NT2/D1 (cell line): ENCODE data around the gene TPI1.

ENCODE experiments used
- DNase-seq: peaks from one replicate; pipeline ENCODE4 v3.0.0-alpha.2; 2011; ENCODE audit warnings: low read depth, low spot score
- H3K27me3 ChIP-seq: 2 replicates; pipeline ENCODE4 v1.6.0; 2011; ENCODE audit warnings: mild to moderate bottlenecking; ENCODE audit not compliant: insufficient read length, insufficient read depth
- H3K36me3 ChIP-seq: 2 replicates; pipeline ENCODE4 v1.6.1; 2011; ENCODE audit warnings: mild to moderate bottlenecking, low read length, mixed read lengths; ENCODE audit not compliant: insufficient read depth, insufficient read length
- H3K4me1 ChIP-seq: 2 replicates; pipeline ENCODE4 v1.5.1; 2011; ENCODE audit not compliant: insufficient read depth, insufficient read length
- H3K4me3 ChIP-seq: 2 replicates; pipeline ENCODE4 v1.5.1; 2011; ENCODE audit warnings: low read depth; ENCODE audit not compliant: insufficient read length
- H3K9ac ChIP-seq: 2 replicates; pipeline ENCODE4 v1.6.0; 2011; ENCODE audit warnings: low read depth; ENCODE audit not compliant: insufficient read length
- H3K9me3 ChIP-seq: 2 replicates; pipeline ENCODE4 v1.5.1; 2011; ENCODE audit warnings: mild to moderate bottlenecking, low read length; ENCODE audit not compliant: insufficient read depth
- SUZ12 ChIP-seq: IDR thresholded peaks from 2 replicates; pipeline ENCODE4 v1.6.1; 2011; ENCODE audit not compliant: insufficient read length, insufficient read depth; ENCODE audit errors: extremely low read depth
- YY1 ChIP-seq: IDR thresholded peaks from 2 replicates; pipeline ENCODE4 v1.6.1; 2011; ENCODE audit not compliant: insufficient read length, insufficient read depth
- ZNF274 ChIP-seq: IDR thresholded peaks from 2 replicates; pipeline ENCODE4 v1.6.1; 2011; ENCODE audit warnings: mild to moderate bottlenecking, low read depth, low read length

Gene TPI1

DNA sequence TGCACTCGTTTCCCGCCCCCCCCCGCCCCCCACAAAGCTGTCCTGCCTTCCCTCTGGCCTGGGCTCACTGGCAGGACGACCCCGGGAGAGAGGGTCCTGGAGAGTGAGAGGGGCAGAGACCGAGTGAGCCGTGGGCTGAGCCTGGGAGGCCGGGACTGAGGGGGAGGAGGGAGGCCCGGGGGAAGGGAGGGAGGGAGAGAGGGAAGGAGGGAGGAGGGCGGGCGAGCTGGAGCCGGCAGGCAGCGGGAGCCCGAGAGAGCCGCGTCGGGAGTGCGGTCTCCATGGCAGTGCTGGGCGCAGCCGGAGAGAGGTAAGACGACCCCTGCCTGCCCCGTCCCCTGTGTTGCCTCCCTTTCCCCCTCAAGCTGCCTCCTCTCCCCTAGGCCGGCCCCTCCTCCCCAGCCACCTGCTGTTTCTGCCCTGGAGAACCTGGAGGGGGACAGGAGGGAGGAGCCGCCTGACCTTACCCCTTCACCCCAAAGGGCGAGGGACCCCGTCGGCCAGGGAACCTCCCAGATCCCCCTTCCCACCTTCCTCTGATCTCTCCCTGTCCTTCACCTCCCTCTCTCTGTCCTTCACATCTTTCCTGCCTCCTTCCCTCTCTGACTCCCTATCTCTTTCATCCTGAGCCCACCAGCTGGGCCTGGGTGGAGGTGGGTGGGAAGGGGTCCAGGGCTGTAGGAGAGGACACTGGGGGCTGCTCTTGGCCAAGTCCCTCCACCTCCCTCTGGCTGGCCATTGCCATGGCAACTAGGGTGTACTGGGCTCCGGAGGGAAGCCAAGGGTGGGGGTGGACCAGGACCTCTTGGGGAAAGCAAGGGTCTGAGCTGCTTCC lies 45.5 kb upstream of the TPI1 start, which contains the start of gene GPR162:
TSS of gene GPR162 (plus strand) at position 231 of the 835 bp plus-strand sequence. CDS start 2,078 bp downstream, outside the sequence.
- DNase-seq = peak; percentile 97
- peak within 1 kb of the TSS; percentile 94 for H3K9ac ChIP-seq
- H3K9me3 ChIP-seq = no peaks in the 10 kb centered on the region
- peak within 1 kb of the TSS; percentile 66 for H3K4me3 ChIP-seq
- H3K36me3 ChIP-seq = peaks cover 23% of the 10 kb centered on the region
- H3K4me1 ChIP-seq = peaks cover 72% of the 10 kb centered on the region
- TF ChIP-seq YY1 (no peak), ZNF274 (no peak), SUZ12 (no peak)
- H3K27me3 ChIP-seq = no peaks in the 10 kb centered on the region

- Histone ChIP-seq H3K36me3 (peaks cover 27% of the 10 kb centered on the region), H3K4me1 (peaks cover 77% of the 10 kb centered on the region), H3K9me3 (no peaks in the 10 kb centered on the region), H3K4me3 (peak overlapping the region; percentile 66), H3K27me3 (no peaks in the 10 kb centered on the region), H3K9ac (peak overlapping the region; percentile 84)
- TF ChIP-seq ZNF274 (no peak), SUZ12 (no peak), YY1 (no peak)
- DNase-seq = no peak
Observed at GRCh38 chr12:6822426-6823135, 44.8 kb upstream of the TPI1 start.

GRCh38 chr12:6823182-6824084 lies 43.9 kb upstream of the TPI1 start:
- H3K36me3 ChIP-seq = peaks cover 27% of the 10 kb centered on the region
- no peaks in the 10 kb centered on the region for H3K9me3 ChIP-seq
- no peak for DNase-seq
- H3K27me3 ChIP-seq = no peaks in the 10 kb centered on the region
- no peak overlapping the region for H3K9ac ChIP-seq
- peaks cover 69% of the 10 kb centered on the region for H3K4me1 ChIP-seq
- TF ChIP-seq ZNF274 (no peak), YY1 (no peak), SUZ12 (no peak)
- no peak overlapping the region for H3K4me3 ChIP-seq

DNA sequence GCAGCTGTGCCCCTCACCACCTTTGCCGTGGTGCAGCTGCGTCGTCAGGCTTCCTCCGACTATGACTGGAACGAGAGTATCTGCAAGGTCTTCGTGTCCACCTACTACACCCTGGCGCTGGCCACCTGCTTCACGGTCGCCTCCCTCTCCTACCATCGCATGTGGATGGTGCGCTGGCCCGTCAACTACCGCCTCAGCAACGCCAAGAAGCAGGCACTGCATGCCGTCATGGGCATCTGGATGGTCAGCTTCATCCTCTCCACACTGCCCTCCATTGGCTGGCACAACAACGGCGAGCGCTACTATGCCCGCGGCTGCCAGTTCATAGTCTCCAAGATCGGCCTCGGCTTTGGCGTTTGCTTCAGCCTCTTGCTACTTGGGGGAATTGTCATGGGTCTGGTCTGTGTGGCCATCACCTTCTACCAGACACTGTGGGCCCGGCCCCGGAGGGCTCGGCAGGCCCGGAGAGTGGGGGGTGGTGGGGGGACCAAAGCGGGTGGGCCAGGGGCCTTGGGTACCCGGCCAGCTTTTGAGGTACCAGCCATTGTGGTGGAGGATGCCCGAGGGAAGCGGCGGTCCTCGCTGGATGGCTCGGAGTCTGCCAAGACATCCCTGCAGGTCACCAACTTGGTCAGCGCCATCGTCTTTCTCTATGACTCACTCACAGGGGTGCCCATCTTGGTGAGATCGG lies 43.1 kb upstream of the TPI1 start:
- no peaks in the 10 kb centered on the region for H3K27me3 ChIP-seq
- no peak for TF ChIP-seq ZNF274
- TF ChIP-seq YY1 = no peak
- TF ChIP-seq SUZ12 = no peak
- no peak for DNase-seq

GRCh38 chr12:6824901-6825381 lies 42.4 kb upstream of the TPI1 start:
- Histone ChIP-seq H3K27me3 (no peaks in the 10 kb centered on the region), H3K9me3 (no peaks in the 10 kb centered on the region), H3K36me3 (peaks cover 31% of the 10 kb centered on the region), H3K4me1 (peaks cover 60% of the 10 kb centered on the region), H3K4me3 (no peak overlapping the region), H3K9ac (peak overlapping the region; percentile 57)
- no peak for DNase-seq
- TF ChIP-seq YY1 = no peak
- no peak for TF ChIP-seq SUZ12
- TF ChIP-seq ZNF274 = no peak

More for the DNA sequence above, 43.1 kb upstream of the TPI1 start:
- no peak overlapping the region for H3K4me3 ChIP-seq
- no peak overlapping the region for H3K9ac ChIP-seq
- peaks cover 63% of the 10 kb centered on the region for H3K4me1 ChIP-seq
- peaks cover 27% of the 10 kb centered on the region for H3K36me3 ChIP-seq
- no peaks in the 10 kb centered on the region for H3K9me3 ChIP-seq
